ENCODE measurements around the gene C5orf15. TPM values are rescaled to one million over a fixed set of nuclear protein-coding genes. Genes with fewer than 3 reads are reported as not detected.

Gene C5orf15
- total RNA-seq, 1 donor from 2014 or later, result 120 TPM

DNA sequence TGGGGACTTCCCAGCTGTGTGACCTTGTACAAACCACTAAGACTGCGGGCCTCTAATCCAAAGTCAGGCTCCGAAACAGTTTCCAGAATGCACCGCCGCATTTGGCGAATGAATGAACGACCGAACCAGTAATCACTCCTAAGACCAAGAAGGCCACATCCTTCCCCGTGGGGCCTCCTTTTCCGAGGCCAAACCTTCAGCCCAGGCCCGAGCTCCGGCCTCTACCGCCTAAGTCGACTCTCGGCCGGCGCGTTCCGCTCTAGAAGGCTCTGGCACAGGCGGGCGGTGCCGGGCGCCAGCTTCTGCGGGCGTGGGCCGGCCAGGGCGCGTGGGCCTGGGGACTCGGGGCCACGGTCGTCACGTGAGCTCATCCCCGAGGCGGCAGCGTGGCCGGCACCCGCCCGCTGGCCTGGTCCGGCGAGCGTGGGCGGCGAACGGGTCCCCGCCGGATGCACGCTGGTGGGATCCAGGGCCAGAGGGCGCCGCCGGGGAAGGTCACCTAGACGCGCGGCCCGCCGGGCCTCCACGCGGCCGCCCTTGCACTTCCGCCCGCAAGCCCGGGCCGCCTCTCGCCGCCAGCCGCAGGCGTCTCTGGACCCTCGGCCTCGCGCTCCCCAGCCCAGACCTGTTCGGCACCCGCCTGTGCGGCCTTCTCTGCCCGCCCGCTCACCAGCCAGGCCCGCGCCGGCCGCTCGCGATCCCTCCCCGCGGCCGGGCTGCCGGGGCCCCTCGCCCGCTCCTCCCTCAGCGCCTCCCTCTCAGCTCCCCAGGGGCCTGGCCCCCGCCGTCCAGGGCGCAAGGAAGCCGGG is 35.6 kb upstream of the C5orf15 start:
- H2AFZ ChIP-seq (replicated peaks), result peak overlapping the region; percentile 96
- DNase-seq (ENCODE audit: low spot score), result peak; percentile 73
- H3K4me1 Mint-ChIP-seq, result peaks cover 43% of the 10 kb centered on the region

DNA sequence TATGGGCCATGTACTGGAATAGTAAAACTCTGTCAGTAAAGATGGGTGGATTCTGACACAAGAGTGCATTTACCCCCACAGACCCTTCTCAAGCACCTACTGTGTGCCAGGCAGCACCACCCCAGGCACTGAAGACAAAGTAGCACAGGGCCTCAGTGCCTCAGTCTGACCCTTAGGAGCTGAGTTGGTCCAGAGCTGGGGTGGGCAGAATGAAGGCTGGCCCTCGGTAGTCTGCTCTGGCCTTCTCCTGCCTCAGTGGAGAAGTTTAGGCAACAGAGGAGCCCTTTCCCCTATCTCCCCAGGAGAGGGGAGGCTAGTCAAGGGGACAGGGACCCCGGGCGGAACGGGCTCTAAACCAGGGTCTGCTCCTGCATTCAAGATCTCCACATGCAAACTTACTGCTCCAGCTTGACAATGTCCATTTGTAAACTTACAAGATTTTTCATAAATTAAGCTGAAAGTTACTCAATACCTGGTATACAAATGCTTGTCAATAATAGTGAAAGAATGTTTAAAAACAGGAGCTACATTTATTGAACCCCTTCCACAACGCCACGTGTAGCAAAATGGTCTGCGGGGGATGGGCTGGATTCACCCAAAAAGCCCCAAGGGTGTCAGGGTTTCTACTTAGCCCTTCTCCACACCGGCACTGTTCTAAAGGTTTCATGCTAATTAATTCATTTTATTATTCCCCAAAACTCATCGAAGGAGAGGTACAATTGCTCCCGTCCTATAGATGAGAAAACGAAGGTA is 34.8 kb upstream of the C5orf15 start:
- H3K27ac ChIP-seq, result no peak overlapping the region
- no peaks in the 10 kb centered on the region for H3K27me3 ChIP-seq
- peaks cover 61% of the 10 kb centered on the region for H4K20me1 ChIP-seq (ENCODE audit: low read depth)
- Mint-ChIP-seq H3K27me3 (ENCODE audit: insufficient read depth, low read depth) (peaks cover 6% of the 10 kb centered on the region), H3K27ac (peak overlapping the region; percentile 96), H3K4me1 (peaks cover 40% of the 10 kb centered on the region), H3K36me3 (peaks cover 14% of the 10 kb centered on the region), H3K9me3 (no peaks in the 10 kb centered on the region), H3K4me3 (peak overlapping the region; percentile 98)
- TF ChIP-seq, protein P1, sequence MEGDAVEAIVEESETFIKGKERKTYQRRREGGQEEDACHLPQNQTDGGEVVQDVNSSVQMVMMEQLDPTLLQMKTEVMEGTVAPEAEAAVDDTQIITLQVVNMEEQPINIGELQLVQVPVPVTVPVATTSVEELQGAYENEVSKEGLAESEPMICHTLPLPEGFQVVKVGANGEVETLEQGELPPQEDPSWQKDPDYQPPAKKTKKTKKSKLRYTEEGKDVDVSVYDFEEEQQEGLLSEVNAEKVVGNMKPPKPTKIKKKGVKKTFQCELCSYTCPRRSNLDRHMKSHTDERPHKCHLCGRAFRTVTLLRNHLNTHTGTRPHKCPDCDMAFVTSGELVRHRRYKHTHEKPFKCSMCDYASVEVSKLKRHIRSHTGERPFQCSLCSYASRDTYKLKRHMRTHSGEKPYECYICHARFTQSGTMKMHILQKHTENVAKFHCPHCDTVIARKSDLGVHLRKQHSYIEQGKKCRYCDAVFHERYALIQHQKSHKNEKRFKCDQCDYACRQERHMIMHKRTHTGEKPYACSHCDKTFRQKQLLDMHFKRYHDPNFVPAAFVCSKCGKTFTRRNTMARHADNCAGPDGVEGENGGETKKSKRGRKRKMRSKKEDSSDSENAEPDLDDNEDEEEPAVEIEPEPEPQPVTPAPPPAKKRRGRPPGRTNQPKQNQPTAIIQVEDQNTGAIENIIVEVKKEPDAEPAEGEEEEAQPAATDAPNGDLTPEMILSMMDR (IDR thresholded peaks at IDR 0.05), result no peak
- no peak for TF ChIP-seq EZH2phosphoT487 (IDR thresholded peaks at IDR 0.05)
- no peak for TF ChIP-seq EZH2 (IDR thresholded peaks at IDR 0.05)
- H3K79me2 ChIP-seq (ENCODE audit: low read depth), result peaks cover 71% of the 10 kb centered on the region
- H3F3A ChIP-seq (ENCODE audit: low read depth), result peaks cover 38% of the 10 kb centered on the region
- H3K36me3 ChIP-seq, result no peaks in the 10 kb centered on the region
- DNase-seq (ENCODE audit: low spot score), result no peak
- H3K9ac ChIP-seq, result peak overlapping the region; percentile 93
- no peak overlapping the region for H2AFZ ChIP-seq (replicated peaks)
- no peaks in the 10 kb centered on the region for H3K9me3 ChIP-seq (ENCODE audit: low read depth)
- peak overlapping the region; percentile 87 for H3K4me2 ChIP-seq
- peak overlapping the region; percentile 100 for H3K4me3 ChIP-seq
- peaks cover 27% of the 10 kb centered on the region for H3K4me1 ChIP-seq

More for the DNA sequence above, 35.6 kb upstream of the C5orf15 start:
- Mint-ChIP-seq H3K9me3 (no peaks in the 10 kb centered on the region), H3K27me3 (ENCODE audit: insufficient read depth, low read depth) (peaks cover 3% of the 10 kb centered on the region), H3K36me3 (peaks cover 14% of the 10 kb centered on the region), H3K27ac (peak overlapping the region; percentile 96), H3K4me3 (peak overlapping the region; percentile 98)
- H3F3A ChIP-seq (ENCODE audit: low read depth), result peaks cover 35% of the 10 kb centered on the region
- no peaks in the 10 kb centered on the region for H3K9me3 ChIP-seq (ENCODE audit: low read depth)
- H3K9ac ChIP-seq, result peak overlapping the region; percentile 93
- no peak for TF ChIP-seq EZH2phosphoT487 (IDR thresholded peaks at IDR 0.05)
- TF ChIP-seq, protein P1 (IDR thresholded peaks at IDR 0.05), result no peak
- TF ChIP-seq EZH2 (IDR thresholded peaks at IDR 0.05), result no peak
- peak overlapping the region; percentile 68 for H3K27ac ChIP-seq
- peak overlapping the region; percentile 87 for H3K4me2 ChIP-seq
- no peaks in the 10 kb centered on the region for H3K36me3 ChIP-seq
- peaks cover 63% of the 10 kb centered on the region for H3K79me2 ChIP-seq (ENCODE audit: low read depth)
- H3K4me1 ChIP-seq, result peaks cover 30% of the 10 kb centered on the region
- peak overlapping the region; percentile 100 for H3K4me3 ChIP-seq
- peaks cover 53% of the 10 kb centered on the region for H4K20me1 ChIP-seq (ENCODE audit: low read depth)
- H3K27me3 ChIP-seq, result no peaks in the 10 kb centered on the region

DNA sequence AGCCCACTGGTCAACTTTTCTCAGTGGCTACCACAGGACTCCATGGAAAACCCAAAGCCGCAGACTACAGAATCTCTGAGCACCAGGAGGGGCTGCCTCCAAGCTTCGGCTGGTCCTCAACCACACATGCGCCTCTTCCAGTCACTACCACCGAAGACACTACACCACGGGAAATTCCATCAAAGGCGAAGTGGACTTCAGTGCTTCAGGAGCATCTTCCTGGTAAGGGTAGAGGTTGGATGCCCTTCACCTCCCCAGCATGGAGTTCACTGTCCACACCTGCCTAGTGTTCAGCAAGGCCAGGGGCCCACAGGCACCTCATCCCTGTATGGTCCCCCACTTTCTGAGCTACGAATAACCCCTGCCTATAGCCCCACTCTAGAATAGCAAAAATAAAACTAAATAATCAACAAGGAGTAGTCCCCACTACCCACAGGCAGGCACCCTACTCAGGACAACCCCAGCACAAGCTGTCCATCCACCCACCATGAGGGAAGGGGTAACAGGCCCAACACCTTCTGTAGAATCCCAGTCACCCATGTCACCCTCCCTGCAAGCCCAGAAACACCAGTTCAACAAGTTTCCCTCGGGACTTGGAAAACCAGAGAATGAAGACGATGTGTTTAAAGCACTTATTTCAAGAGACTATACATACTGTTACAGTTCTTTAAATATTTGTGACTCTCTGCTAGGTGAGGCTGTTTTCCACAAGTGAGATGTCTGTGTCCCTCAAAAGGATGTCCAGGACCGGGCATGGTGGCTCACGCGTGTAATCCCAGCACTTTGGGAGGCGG is 33.7 kb upstream of the C5orf15 start:
- peaks cover 7% of the 10 kb centered on the region for H3K27me3 Mint-ChIP-seq (ENCODE audit: insufficient read depth, low read depth)
- H3K79me2 ChIP-seq (ENCODE audit: low read depth), result peaks cover 82% of the 10 kb centered on the region
- H3K27ac ChIP-seq, result no peak overlapping the region
- peaks cover 17% of the 10 kb centered on the region for H3K4me1 ChIP-seq
- H3K4me3 ChIP-seq, result no peak overlapping the region
- no peak overlapping the region for H3K27ac Mint-ChIP-seq
- H4K20me1 ChIP-seq (ENCODE audit: low read depth), result peaks cover 72% of the 10 kb centered on the region
- peak overlapping the region; percentile 98 for H3K4me3 Mint-ChIP-seq
- no peak overlapping the region for H2AFZ ChIP-seq (replicated peaks)
- peaks cover 29% of the 10 kb centered on the region for H3F3A ChIP-seq (ENCODE audit: low read depth)
- peaks cover 14% of the 10 kb centered on the region for H3K36me3 Mint-ChIP-seq
- H3K27me3 ChIP-seq, result no peaks in the 10 kb centered on the region
- no peak overlapping the region for H3K4me2 ChIP-seq
- peaks cover 34% of the 10 kb centered on the region for H3K4me1 Mint-ChIP-seq
- H3K36me3 ChIP-seq, result no peaks in the 10 kb centered on the region
- H3K9ac ChIP-seq, result no peak overlapping the region
- no peak for DNase-seq (ENCODE audit: low spot score)
- no peaks in the 10 kb centered on the region for H3K9me3 Mint-ChIP-seq
- TF ChIP-seq EZH2 (IDR thresholded peaks at IDR 0.05) (no peak), EZH2phosphoT487 (IDR thresholded peaks at IDR 0.05) (no peak)
- TF ChIP-seq, protein P1 (IDR thresholded peaks at IDR 0.05), result no peak
- no peaks in the 10 kb centered on the region for H3K9me3 ChIP-seq (ENCODE audit: low read depth)
